ENCODE results near the gene DGLUCY.
A peak's percentile ranks its signal among the peaks of the same experiment; 100 is the strongest.

Gene DGLUCY

DNA sequence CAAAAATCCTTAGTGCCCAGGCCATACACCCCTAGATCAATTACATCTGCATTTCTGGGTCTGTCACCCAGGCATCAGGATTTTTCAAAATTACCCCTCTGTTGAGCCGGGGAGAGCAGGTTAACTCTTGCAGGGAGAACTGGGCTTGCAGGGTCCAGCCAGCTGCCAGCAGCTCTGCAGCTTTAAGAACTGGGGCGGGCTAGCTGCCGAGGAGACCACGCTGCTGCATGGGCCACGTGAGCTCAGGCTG is at the start of gene DGLUCY:
Gene DGLUCY, plus strand, starts transcription at position 245 of the 250 bp plus-strand sequence. CDS start 46,222 bp downstream, outside the sequence.
- POLR2A ChIA-PET (ENCODE audit: low non-redundant PET) = no interaction called here
- CTCF ChIA-PET = no interaction called here
- H3K27ac ChIP-seq = peak within 1 kb of the TSS; percentile 97
- no peak for DNase-seq (ENCODE audit: low spot score)
- TF ChIP-seq, protein P1, sequence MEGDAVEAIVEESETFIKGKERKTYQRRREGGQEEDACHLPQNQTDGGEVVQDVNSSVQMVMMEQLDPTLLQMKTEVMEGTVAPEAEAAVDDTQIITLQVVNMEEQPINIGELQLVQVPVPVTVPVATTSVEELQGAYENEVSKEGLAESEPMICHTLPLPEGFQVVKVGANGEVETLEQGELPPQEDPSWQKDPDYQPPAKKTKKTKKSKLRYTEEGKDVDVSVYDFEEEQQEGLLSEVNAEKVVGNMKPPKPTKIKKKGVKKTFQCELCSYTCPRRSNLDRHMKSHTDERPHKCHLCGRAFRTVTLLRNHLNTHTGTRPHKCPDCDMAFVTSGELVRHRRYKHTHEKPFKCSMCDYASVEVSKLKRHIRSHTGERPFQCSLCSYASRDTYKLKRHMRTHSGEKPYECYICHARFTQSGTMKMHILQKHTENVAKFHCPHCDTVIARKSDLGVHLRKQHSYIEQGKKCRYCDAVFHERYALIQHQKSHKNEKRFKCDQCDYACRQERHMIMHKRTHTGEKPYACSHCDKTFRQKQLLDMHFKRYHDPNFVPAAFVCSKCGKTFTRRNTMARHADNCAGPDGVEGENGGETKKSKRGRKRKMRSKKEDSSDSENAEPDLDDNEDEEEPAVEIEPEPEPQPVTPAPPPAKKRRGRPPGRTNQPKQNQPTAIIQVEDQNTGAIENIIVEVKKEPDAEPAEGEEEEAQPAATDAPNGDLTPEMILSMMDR (conservative IDR thresholded peaks at IDR 0.05; ENCODE audit: low read depth) = no peak

DNA sequence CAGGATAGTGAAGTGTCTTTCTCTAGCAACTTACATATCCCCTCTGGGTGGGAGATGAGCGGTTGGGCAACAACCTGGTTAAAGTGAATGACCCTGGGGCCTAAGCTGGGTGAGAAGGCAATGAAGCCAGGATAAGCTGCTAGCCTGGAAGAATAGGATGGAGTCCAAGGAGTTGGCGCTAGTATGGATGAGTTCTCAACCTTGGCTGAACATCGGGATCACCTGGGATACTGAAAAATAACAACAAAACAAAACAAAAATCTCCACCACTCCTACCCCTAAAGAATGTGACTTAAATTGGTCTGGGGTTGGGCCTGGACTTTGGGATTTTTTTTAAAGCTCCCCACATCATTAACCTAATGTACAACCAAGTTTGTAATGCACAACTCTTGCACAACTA is 48.6 kb upstream of the DGLUCY start:
- DNase-seq (ENCODE audit: low spot score) = no peak
- POLR2A ChIA-PET (ENCODE audit: low non-redundant PET) = no interaction called here
- TF ChIP-seq, protein P1 (conservative IDR thresholded peaks at IDR 0.05; ENCODE audit: low read depth) = no peak
- H3K27ac ChIP-seq = no peak overlapping the region
- CTCF ChIA-PET = no interaction called here

DNA sequence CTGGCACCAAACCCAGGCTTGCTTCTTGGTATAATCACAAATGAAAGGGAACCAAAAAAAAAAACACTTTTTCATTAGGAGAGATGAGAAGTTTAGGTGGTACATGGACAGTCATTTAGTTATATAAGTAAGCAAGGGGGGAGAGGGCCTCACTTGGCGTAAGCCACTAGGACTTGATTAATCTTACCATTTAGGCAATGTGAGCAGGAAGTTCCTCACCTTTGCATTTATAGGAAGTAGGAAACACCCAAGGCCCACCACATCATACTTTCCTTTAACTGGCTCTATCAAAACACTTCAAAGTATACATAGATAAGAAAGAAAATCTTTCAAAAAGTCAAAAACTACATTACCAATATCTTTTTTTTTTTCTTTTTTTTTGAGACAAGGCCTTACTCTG is 46.7 kb upstream of the DGLUCY start:
- no peak for DNase-seq (ENCODE audit: low spot score)
- ChIA-PET POLR2A (ENCODE audit: low non-redundant PET) (no interaction called here), CTCF (no interaction called here)
- H3K27ac ChIP-seq = no peak overlapping the region
- TF ChIP-seq, protein P1 (conservative IDR thresholded peaks at IDR 0.05; ENCODE audit: low read depth) = no peak

- POLR2A ChIA-PET (ENCODE audit: low non-redundant PET) = no interaction called here
- no peak overlapping the region for H3K27ac ChIP-seq
Observed at GRCh38 chr14:91068642-91069041, 45.2 kb upstream of the DGLUCY start.

DNA sequence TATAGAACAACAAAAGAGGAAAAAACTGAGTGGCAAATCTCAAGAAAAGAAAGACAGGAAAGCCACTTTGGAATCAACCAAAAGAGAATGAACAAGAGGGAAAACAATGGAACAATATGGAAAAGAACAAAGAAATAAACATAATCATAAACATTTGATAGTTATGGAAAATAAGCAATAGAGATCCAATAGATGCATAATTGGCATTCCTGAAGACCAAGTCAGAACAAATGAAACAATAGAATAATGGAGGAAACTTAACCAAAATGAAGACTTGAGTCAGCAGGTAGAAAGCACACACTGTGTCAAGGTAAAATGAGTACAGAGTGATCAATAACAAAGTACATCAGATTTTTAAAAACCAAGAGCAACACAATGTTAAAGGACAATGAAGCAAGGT is 43.3 kb upstream of the DGLUCY start:
- POLR2A ChIA-PET (ENCODE audit: low non-redundant PET) = no interaction called here
- TF ChIP-seq, protein P1 (conservative IDR thresholded peaks at IDR 0.05; ENCODE audit: low read depth) = no peak
- H3K27ac ChIP-seq = no peak overlapping the region
- no peak for DNase-seq (ENCODE audit: low spot score)
- CTCF ChIA-PET = no interaction called here

More at GRCh38 chr14:91068642-91069041, 45.2 kb upstream of the DGLUCY start:
- no peak for DNase-seq (ENCODE audit: low spot score)
- TF ChIP-seq, protein P1 (conservative IDR thresholded peaks at IDR 0.05; ENCODE audit: low read depth) = no peak
- CTCF ChIA-PET = interaction anchor here (0.6 kb wide), 1 partner anchor 741 kb away, joined by 3 read pairs; no protein-coding TSS in a partner anchor

DNA sequence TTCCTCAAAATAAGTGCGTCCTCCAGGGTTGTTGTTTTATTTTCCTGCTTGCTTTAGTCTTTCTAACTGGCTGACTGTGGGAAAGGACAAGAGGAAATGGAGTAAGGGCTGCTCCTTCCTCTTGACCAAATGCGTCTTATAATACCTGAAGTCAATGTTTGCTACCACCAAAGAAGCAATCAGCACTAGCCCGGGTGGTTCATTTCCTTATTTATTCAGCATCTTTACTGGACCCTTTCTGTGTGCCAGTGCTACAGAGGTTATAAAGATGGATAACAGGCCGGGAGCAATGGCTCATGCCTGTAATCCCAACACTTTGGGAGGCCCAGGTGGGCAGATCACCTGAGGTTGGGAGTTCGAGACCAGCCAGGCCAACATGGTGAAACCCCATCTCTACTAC is 38.3 kb upstream of the DGLUCY start:
- no peak overlapping the region for H3K27ac ChIP-seq
- TF ChIP-seq, protein P1 (conservative IDR thresholded peaks at IDR 0.05; ENCODE audit: low read depth) = no peak
- POLR2A ChIA-PET (ENCODE audit: low non-redundant PET) = no interaction called here
- no peak for DNase-seq (ENCODE audit: low spot score)
- CTCF ChIA-PET = no interaction called here

- DNase-seq (ENCODE audit: low spot score) = no peak
- H3K27ac ChIP-seq = no peak overlapping the region
- ChIA-PET CTCF (no interaction called here), POLR2A (ENCODE audit: low non-redundant PET) (no interaction called here)
- TF ChIP-seq, protein P1 (conservative IDR thresholded peaks at IDR 0.05; ENCODE audit: low read depth) = no peak
Observed at GRCh38 chr14:91078095-91078737, 35.7 kb upstream of the DGLUCY start.

All from RWPE1 (cell line).